Glutamatergic neuron (in vitro differentiated cells): ENCODE data around the gene QDPR. TPM values are rescaled to one million over a fixed set of nuclear protein-coding genes. Genes with fewer than 3 reads are reported as not detected.

Source experiments
- DNase-seq: peaks from one replicate; pipeline ENCODE4 v3.0.0; 2022
- H3K27ac Mint-ChIP-seq: one replicate; pipeline ENCODE4 v1.8.0; 2020; ENCODE audit warnings: mild to moderate bottlenecking, mixed read lengths, inconsistent platforms; ENCODE audit not compliant: unreplicated experiment
- H3K27me3 Mint-ChIP-seq: one replicate; pipeline ENCODE4 v1.8.0; 2020; ENCODE audit warnings: mild to moderate bottlenecking, moderate library complexity, mixed read lengths, inconsistent platforms; ENCODE audit not compliant: unreplicated experiment
- H3K36me3 Mint-ChIP-seq: one replicate; pipeline ENCODE4 v1.8.0; 2020; ENCODE audit warnings: mild to moderate bottlenecking, mixed read lengths, inconsistent platforms; ENCODE audit not compliant: unreplicated experiment
- H3K4me1 Mint-ChIP-seq: one replicate; pipeline ENCODE4 v1.8.0; 2020; ENCODE audit warnings: mild to moderate bottlenecking, low read depth, mixed read lengths, inconsistent platforms; ENCODE audit not compliant: unreplicated experiment
- H3K4me3 Mint-ChIP-seq: one replicate; pipeline ENCODE4 v1.8.0; 2020; ENCODE audit warnings: mild to moderate bottlenecking, mixed read lengths, inconsistent platforms; ENCODE audit not compliant: unreplicated experiment
- H3K9me3 Mint-ChIP-seq: one replicate; pipeline ENCODE4 v1.8.0; 2020; ENCODE audit warnings: mild to moderate bottlenecking, moderate library complexity, mixed read lengths, inconsistent platforms; ENCODE audit not compliant: unreplicated experiment
- total RNA-seq: library from RNA; stranded (reverse); fragmentation: NEBNext Ultra II Directional; extraction: Animal tissue kit (Norgen Biotek cat#: 25700); gene quantifications from one replicate; pipeline ENCODE4 v1.2.1, GENCODE V29; 2021; ENCODE audit not compliant: unreplicated experiment
- TF ChIP-seq, protein P1 (sequence below): fragments of 200-600 bp; sonication (generic); IDR thresholded peaks from one replicate; pipeline ENCODE4 v1.5.0; 2021; ENCODE audit not compliant: partially characterized antibody, unreplicated experiment

QDPR gene
- total RNA-seq, 1 donor from 2014 or later = 31.6 TPM

DNA sequence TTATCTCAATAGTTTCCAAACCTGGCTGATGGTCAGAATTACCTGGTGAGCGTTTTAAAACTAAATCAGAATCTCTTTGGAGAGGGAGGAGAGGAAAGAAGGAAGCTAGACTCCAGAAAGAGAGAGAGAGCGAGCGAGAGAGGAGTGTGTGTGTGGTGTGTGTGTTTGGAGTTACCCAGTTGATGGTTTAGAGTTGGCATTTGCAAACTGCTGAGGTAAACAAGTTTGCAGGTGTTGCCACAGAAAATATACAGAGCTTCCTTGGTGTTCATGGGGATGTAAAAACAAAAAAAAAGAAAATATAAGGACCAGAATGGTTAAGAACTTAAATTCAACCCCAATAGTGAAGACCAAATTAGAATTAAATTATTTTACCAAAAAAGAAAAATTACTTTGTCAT lies 38.7 kb upstream of the QDPR start:
- no peaks in the 10 kb centered on the region for H3K27me3 Mint-ChIP-seq
- no peak overlapping the region for H3K4me3 Mint-ChIP-seq
- peaks cover 3% of the 10 kb centered on the region for H3K4me1 Mint-ChIP-seq
- peaks cover 3% of the 10 kb centered on the region for H3K9me3 Mint-ChIP-seq
- H3K36me3 Mint-ChIP-seq = no peaks in the 10 kb centered on the region
- TF ChIP-seq, protein P1, sequence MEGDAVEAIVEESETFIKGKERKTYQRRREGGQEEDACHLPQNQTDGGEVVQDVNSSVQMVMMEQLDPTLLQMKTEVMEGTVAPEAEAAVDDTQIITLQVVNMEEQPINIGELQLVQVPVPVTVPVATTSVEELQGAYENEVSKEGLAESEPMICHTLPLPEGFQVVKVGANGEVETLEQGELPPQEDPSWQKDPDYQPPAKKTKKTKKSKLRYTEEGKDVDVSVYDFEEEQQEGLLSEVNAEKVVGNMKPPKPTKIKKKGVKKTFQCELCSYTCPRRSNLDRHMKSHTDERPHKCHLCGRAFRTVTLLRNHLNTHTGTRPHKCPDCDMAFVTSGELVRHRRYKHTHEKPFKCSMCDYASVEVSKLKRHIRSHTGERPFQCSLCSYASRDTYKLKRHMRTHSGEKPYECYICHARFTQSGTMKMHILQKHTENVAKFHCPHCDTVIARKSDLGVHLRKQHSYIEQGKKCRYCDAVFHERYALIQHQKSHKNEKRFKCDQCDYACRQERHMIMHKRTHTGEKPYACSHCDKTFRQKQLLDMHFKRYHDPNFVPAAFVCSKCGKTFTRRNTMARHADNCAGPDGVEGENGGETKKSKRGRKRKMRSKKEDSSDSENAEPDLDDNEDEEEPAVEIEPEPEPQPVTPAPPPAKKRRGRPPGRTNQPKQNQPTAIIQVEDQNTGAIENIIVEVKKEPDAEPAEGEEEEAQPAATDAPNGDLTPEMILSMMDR = no peak
- no peak for DNase-seq
- no peak overlapping the region for H3K27ac Mint-ChIP-seq

DNA sequence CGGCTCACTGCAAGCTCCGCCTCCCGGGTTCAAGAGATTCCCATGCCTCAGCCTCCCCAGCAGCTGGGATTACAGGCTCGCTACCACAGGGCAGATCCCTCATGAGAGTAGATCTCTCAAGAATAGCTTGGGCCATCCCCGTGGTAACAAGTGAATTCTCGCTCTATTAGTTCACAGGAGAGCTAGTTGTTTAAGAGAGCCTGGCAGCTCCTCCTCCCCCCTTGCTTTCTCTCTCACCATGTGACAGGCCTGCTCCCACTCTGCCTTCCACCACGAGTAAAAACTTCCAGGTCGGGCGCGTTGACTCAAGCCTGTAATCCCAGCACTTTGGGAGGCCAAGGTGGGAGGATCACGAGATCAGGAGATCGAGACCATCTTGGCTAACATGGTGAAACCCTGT lies 34.8 kb upstream of the QDPR start:
- Mint-ChIP-seq H3K36me3 (no peaks in the 10 kb centered on the region), H3K27ac (no peak overlapping the region), H3K4me3 (no peak overlapping the region), H3K4me1 (peaks cover 12% of the 10 kb centered on the region), H3K27me3 (peaks cover 1% of the 10 kb centered on the region), H3K9me3 (peaks cover 3% of the 10 kb centered on the region)
- TF ChIP-seq, protein P1 = no peak
- DNase-seq = no peak

DNA sequence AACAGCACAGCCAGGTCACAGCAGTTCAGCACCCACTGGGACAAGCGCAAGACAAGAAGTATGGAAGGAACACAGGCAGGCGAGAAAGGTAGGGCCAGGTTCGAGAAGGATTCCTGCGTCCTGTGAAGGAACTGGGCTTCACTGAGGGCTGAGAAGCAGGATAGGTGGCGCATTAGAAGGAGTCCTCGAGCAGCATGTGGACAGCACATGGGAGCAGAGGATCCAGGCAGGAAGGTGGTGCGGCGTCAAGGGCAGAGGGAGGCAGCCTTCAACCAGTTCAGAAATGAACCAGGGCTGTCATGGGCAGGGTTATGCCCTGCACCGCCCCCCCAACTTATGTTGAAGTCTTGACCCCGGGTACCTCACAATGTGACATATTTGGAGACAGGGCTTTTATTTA lies 34.3 kb upstream of the QDPR start:
- Mint-ChIP-seq H3K4me1 (peaks cover 12% of the 10 kb centered on the region), H3K36me3 (no peaks in the 10 kb centered on the region), H3K9me3 (peaks cover 3% of the 10 kb centered on the region), H3K27ac (peak overlapping the region; percentile 14), H3K4me3 (no peak overlapping the region), H3K27me3 (peaks cover 1% of the 10 kb centered on the region)
- no peak for DNase-seq
- TF ChIP-seq, protein P1 = no peak

DNA sequence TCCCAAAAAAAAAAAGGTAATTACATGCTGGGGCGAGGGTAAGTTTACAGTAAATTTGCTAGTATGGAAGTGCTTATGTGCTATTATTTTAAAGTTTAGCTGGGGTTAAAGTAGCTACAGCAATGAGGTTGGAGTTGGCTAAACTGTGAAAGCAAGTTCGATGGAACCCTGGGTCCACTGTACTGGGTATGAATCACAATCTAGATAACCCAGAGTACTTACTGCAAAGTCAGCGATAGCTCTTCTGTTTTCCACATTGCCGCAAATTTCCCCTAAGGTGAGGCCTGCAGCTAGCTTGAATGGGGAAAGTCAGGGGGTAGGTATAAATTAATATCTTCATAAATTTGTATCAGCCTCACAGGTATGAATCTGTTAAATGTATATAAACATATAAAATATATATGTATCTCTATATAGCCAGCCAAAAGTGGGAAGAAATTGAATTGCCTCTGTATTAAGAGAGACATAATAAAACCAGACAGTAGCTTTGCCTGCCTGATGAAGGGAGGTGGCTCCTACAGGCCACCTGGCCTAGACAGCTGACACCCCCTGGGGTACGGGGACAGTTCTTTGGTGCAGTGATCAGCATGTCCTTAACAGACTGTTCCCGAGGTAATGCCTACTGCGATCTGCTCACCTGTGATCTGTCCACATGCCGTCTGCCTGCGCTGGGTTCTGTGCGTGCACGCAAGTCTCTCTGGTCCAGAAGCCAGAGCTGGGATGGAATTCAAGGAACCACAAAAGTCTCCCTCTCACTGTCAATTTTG lies 33.7 kb upstream of the QDPR start:
- Mint-ChIP-seq H3K4me3 (no peak overlapping the region), H3K36me3 (no peaks in the 10 kb centered on the region), H3K9me3 (peaks cover 3% of the 10 kb centered on the region), H3K4me1 (peaks cover 12% of the 10 kb centered on the region), H3K27me3 (peaks cover 1% of the 10 kb centered on the region), H3K27ac (peak overlapping the region; percentile 14)
- TF ChIP-seq, protein P1 = no peak
- no peak for DNase-seq

DNA sequence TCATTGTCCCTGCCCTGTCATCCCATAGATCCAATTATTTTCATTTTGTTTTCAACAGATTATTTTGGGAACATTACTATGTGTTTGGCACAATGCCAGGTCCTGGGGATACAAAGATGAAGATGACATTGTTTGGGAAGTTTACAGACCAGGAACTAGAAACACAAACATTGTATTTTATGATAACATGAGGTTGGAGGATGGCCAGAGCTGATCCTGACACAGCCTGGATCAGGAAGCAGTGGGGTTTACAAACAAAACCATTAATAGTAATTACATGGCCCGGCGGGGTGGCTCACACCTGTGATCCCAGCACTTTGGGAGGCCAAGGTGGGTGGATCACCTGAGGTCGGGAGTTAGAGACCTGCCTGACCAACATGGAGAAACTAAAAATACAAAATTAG lies 32.9 kb upstream of the QDPR start:
- H3K4me3 Mint-ChIP-seq = no peak overlapping the region
- H3K9me3 Mint-ChIP-seq = peaks cover 3% of the 10 kb centered on the region
- no peaks in the 10 kb centered on the region for H3K36me3 Mint-ChIP-seq
- no peak for DNase-seq
- H3K27ac Mint-ChIP-seq = peak overlapping the region; percentile 17
- H3K4me1 Mint-ChIP-seq = peaks cover 12% of the 10 kb centered on the region
- TF ChIP-seq, protein P1 = no peak
- peaks cover 1% of the 10 kb centered on the region for H3K27me3 Mint-ChIP-seq
